Left colon (tissue), 2 donors: Measurements from ENCODE around the gene SLC11A1. TPM values are rescaled to one million over a fixed set of nuclear protein-coding genes. Genes with fewer than 3 reads are reported as not detected.

Experiments used
- ATAC-seq: fragments of 200-7000 bp; cut with Tn5 transposase; one replicate; pipeline ENCODE4 v1.9.1; 2020; ENCODE audit warnings: mild to moderate bottlenecking, moderate library complexity
- DNase-seq, 2 donors: peaks; one replicate each; pipeline ENCODE4 v3.0.0-alpha.2; 2020
- intact Hi-C, 2 donors: fragments of 100-400 bp; cut with DNase I in 1 of 2; cut with micrococcal nuclease in 1 of 2; formaldehyde crosslinking; loops; one replicate each; pipeline versions ENCODE4 v1.11.2 to v1.14.0; 2022; cut with DNase I, micrococcal nuclease
- total RNA-seq, 2 donors: library from RNA; stranded (reverse); fragmentation: NEBNext Ultra II Directional; extraction: Animal tissue kit (Norgen Biotek cat#: 25700); gene quantifications; one replicate each; pipeline ENCODE4 v1.2.1, GENCODE V29; 2021
- donor health status: DM: no; HTN: no; CAD: no.
- donor health status: DM: yes; HTN: yes; CAD: no.

SLC11A1 gene
- total RNA-seq, 2 donors from 2014 or later: 1.7 to 2.0 TPM

- ATAC-seq (no peak), DNase-seq (no peak)
- intact Hi-C loops: no loop called here
Measured at GRCh38 chr2:218362606-218363005, 19.5 kb upstream of the SLC11A1 start.

GRCh38 chr2:218363736-218364135 is 18.3 kb upstream of the SLC11A1 start:
- ATAC-seq: no peak
- intact Hi-C loops: no loop called here
- no peak for DNase-seq

GRCh38 chr2:218364196-218364595 is 17.9 kb upstream of the SLC11A1 start:
- no peak for DNase-seq
- no peak for ATAC-seq
- intact Hi-C loops: no loop called here

GRCh38 chr2:218366621-218367414 is 15.3 kb upstream of the SLC11A1 start:
- ATAC-seq (no peak), DNase-seq (no peak)
- intact Hi-C loops: no loop called here

- peak; percentile 91 to 93 for DNase-seq
- intact Hi-C loops: no loop called here
- peak; percentile 95 for ATAC-seq
Measured at GRCh38 chr2:218367415-218368149, 14.5 kb upstream of the SLC11A1 start.

GRCh38 chr2:218368150-218368528 is 13.9 kb upstream of the SLC11A1 start:
- intact Hi-C loops: no loop called here
- DNase-seq: peak in 1 of 2 donors; percentile 37
- ATAC-seq: no peak

- DNase-seq: peak in 1 of 2 donors; percentile 42
- ATAC-seq: peak; percentile 24
- intact Hi-C loops: no loop called here
Measured at GRCh38 chr2:218368621-218369153, 13.4 kb upstream of the SLC11A1 start.

GRCh38 chr2:218369330-218369729 is 12.7 kb upstream of the SLC11A1 start:
- DNase-seq (no peak), ATAC-seq (peak; percentile 16)
- intact Hi-C loops: no loop called here

- peak in 1 of 2 donors; percentile 54 for DNase-seq
- no peak for ATAC-seq
- intact Hi-C loops: no loop called here
Measured at GRCh38 chr2:218370410-218371063, 11.5 kb upstream of the SLC11A1 start.

- DNase-seq: no peak
- ATAC-seq: no peak
- intact Hi-C loops: no loop called here
Measured at GRCh38 chr2:218371983-218372350, 10.1 kb upstream of the SLC11A1 start.

GRCh38 chr2:218374795-218375194 is 7.3 kb upstream of the SLC11A1 start:
- intact Hi-C loops: no loop called here
- DNase-seq (no peak), ATAC-seq (no peak)

GRCh38 chr2:218375212-218375611 is 6.9 kb upstream of the SLC11A1 start:
- no peak for ATAC-seq
- intact Hi-C loops: no loop called here
- DNase-seq: no peak

- no peak for ATAC-seq
- intact Hi-C loops: no loop called here
Measured at GRCh38 chr2:218378053-218378452, 4.0 kb upstream of the SLC11A1 start.

GRCh38 chr2:218382785-218383184 is 712 bp downstream of the SLC11A1 start:
- intact Hi-C loops: no loop called here

More at GRCh38 chr2:218378053-218378452, 4.0 kb upstream of the SLC11A1 start:
- no peak for DNase-seq

GRCh38 chr2:218383892-218384519 is 1.9 kb downstream of the SLC11A1 start:
- DNase-seq: no peak
- no peak for ATAC-seq
- intact Hi-C loops: no loop called here

More at GRCh38 chr2:218382785-218383184, 712 bp downstream of the SLC11A1 start:
- DNase-seq (no peak), ATAC-seq (no peak)

GRCh38 chr2:218384975-218385374 is 2.9 kb downstream of the SLC11A1 start:
- DNase-seq: no peak
- intact Hi-C loops: no loop called here
- no peak for ATAC-seq

GRCh38 chr2:218386505-218387368 is 4.7 kb downstream of the SLC11A1 start:
- DNase-seq: no peak
- intact Hi-C loops: no loop called here
- no peak for ATAC-seq
